Lower lobe of right lung (tissue), 2 donors: Measurements from ENCODE around the gene NKAIN2. TPM values are rescaled to one million over a fixed set of nuclear protein-coding genes. Genes with fewer than 3 reads are reported as not detected.
A peak's percentile ranks its signal among the peaks of the same experiment; 100 is the strongest.
"Not testable (repeated sequence)": the region's sequence is repeated elsewhere in the genome, so short reads cannot be mapped to it uniquely, and the experiment has no call there.

Experiments
- ATAC-seq, 2 donors: fragments of 200-7000 bp; cut with Tn5 transposase; one replicate each; pipeline ENCODE4 v1.9.1; 2020 to 2022; ENCODE audit warnings: mild to moderate bottlenecking in 2 of 2, moderate library complexity in 2 of 2
- DNase-seq: peaks from one replicate; pipeline ENCODE4 v3.0.0-alpha.2; 2020
- H3K27ac ChIP-seq: fragments of 200-600 bp; one replicate; pipeline ENCODE4 v1.8.0; 2022
- H3K27me3 ChIP-seq: fragments of 200-600 bp; one replicate; pipeline ENCODE4 v1.8.0; 2022; ENCODE audit warnings: low read depth
- H3K36me3 ChIP-seq: fragments of 200-600 bp; one replicate; pipeline ENCODE4 v1.8.0; 2022; ENCODE audit warnings: mild to moderate bottlenecking
- H3K4me1 ChIP-seq: fragments of 200-600 bp; one replicate; pipeline ENCODE4 v1.8.0; 2022
- H3K4me3 ChIP-seq: fragments of 200-600 bp; one replicate; pipeline ENCODE4 v1.8.0; 2022; ENCODE audit warnings: mild to moderate bottlenecking
- H3K9me3 ChIP-seq: fragments of 200-600 bp; one replicate; pipeline ENCODE4 v1.8.0; 2022
- intact Hi-C: fragments of 100-400 bp; cut with DNase I; formaldehyde crosslinking; loops from one replicate; pipeline ENCODE4 v1.11.0; 2022
- total RNA-seq: library from RNA; stranded (reverse); fragmentation: NEBNext Ultra II Directional; extraction: Animal tissue kit (Norgen Biotek cat#: 25700); gene quantifications from one replicate; pipeline ENCODE4 v1.2.1, GENCODE V29; 2021
- TF ChIP-seq, protein P1 (sequence below): fragments of 200-600 bp; IDR thresholded peaks from one replicate; pipeline ENCODE4 v1.8.0; 2022; ENCODE audit warnings: antibody characterized with exemption, mild to moderate bottlenecking
- donor health status: DM: no; HTN: yes; CAD: no; lungs with severe emphysema.

NKAIN2 gene
- total RNA-seq, 1 donor from 2014 or later, result 0.12 TPM

DNA sequence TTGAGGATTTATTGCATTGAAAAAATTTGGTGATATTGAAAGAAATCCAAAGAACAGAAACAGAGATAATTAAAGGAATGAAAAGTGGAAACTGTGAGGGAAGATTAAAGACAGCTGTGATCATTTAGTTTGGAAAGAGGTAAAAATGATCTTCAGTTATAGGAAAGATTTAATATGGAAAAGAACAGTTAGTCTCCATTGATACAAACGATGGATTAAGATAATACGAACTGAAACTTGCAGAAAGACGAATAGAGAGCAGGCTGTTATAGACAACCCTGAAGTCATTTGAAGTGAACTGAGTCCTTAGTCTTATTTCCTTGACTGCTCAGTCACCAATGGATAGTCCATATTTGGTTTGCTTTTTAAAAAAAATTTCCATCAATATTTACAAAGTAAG lies 360.0 kb downstream of the NKAIN2 start:
- no peaks in the 10 kb centered on the region for H3K27me3 ChIP-seq
- no peak overlapping the region for H3K27ac ChIP-seq
- no peaks in the 10 kb centered on the region for H3K36me3 ChIP-seq
- no peak for DNase-seq
- H3K4me1 ChIP-seq, result no peaks in the 10 kb centered on the region
- TF ChIP-seq, protein P1, sequence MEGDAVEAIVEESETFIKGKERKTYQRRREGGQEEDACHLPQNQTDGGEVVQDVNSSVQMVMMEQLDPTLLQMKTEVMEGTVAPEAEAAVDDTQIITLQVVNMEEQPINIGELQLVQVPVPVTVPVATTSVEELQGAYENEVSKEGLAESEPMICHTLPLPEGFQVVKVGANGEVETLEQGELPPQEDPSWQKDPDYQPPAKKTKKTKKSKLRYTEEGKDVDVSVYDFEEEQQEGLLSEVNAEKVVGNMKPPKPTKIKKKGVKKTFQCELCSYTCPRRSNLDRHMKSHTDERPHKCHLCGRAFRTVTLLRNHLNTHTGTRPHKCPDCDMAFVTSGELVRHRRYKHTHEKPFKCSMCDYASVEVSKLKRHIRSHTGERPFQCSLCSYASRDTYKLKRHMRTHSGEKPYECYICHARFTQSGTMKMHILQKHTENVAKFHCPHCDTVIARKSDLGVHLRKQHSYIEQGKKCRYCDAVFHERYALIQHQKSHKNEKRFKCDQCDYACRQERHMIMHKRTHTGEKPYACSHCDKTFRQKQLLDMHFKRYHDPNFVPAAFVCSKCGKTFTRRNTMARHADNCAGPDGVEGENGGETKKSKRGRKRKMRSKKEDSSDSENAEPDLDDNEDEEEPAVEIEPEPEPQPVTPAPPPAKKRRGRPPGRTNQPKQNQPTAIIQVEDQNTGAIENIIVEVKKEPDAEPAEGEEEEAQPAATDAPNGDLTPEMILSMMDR, result no peak
- no peaks in the 10 kb centered on the region for H3K9me3 ChIP-seq
- intact Hi-C loops, result no loop called here
- ATAC-seq, result no peak
- no peak overlapping the region for H3K4me3 ChIP-seq

DNA sequence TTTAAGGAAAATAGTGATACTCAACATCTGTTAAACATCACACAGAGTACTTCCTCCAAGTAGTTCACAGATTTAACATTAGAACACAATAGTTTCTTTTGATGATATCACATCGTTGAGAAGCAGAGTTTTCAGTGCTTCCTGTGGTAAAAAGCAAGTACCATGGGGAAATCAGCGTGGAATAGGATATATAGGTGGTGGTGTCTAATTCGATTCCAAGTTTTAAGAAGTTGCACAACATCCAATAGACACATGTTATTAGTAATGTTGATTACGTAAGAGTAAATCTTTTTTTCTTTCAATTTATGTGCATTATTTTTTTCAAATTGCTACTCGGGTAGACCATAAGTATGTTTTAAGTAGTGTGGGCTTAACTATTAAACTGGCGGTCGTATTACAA lies 360.7 kb downstream of the NKAIN2 start:
- TF ChIP-seq, protein P1, result no peak
- Histone ChIP-seq H3K36me3 (no peaks in the 10 kb centered on the region), H3K27ac (no peak overlapping the region), H3K4me1 (no peaks in the 10 kb centered on the region), H3K4me3 (no peak overlapping the region), H3K9me3 (no peaks in the 10 kb centered on the region), H3K27me3 (no peaks in the 10 kb centered on the region)
- ATAC-seq, result no peak
- intact Hi-C loops, result no loop called here
- no peak for DNase-seq

DNA sequence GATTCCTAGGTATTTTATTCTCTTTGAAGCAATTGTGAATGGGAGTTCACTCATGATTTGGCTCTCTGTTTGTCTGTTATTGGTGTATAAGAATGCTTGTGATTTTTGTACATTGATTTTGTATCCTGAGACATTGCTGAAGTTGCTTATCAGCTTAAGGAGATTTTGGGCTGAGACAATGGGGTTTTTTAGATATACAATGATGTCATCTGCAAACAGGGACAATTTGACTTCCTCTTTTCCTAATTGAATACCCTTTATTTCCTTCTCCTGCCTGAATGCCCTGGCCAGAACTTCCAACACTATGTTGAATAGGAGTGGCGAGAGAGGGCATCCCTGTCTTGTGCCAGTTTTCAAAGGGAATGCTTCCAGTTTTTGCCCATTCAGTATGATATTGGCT lies 363.6 kb downstream of the NKAIN2 start:
- H3K4me1 ChIP-seq, ATAC-seq, intact Hi-C loops, H3K27ac ChIP-seq, DNase-seq, H3K27me3 ChIP-seq, H3K9me3 ChIP-seq, H3K36me3 ChIP-seq, H3K4me3 ChIP-seq: not testable (repeated sequence)

DNA sequence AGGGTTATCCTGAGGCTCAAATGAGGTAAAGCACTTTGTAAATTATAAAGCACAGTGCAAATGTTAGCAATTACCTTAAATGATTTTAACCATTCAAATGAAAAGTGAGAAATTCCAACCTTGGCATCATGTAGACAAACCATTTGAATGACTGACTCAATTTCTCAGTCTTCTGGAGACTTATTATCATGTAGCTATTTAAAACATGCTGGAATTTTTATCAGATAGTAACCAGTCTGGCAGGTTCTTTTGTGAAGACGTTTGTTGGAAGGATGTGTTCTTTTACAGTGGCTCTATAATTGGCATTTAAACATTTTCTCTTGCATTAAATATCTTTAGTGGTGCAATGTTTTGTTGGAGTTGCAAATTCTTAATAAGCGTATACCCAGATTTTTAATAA lies 386.6 kb downstream of the NKAIN2 start:
- Histone ChIP-seq H3K4me1 (no peaks in the 10 kb centered on the region), H3K36me3 (no peaks in the 10 kb centered on the region), H3K27ac (no peak overlapping the region), H3K9me3 (no peaks in the 10 kb centered on the region), H3K4me3 (no peak overlapping the region), H3K27me3 (no peaks in the 10 kb centered on the region)
- TF ChIP-seq, protein P1, result no peak
- intact Hi-C loops, result no loop called here
- DNase-seq (no peak), ATAC-seq (no peak)

DNA sequence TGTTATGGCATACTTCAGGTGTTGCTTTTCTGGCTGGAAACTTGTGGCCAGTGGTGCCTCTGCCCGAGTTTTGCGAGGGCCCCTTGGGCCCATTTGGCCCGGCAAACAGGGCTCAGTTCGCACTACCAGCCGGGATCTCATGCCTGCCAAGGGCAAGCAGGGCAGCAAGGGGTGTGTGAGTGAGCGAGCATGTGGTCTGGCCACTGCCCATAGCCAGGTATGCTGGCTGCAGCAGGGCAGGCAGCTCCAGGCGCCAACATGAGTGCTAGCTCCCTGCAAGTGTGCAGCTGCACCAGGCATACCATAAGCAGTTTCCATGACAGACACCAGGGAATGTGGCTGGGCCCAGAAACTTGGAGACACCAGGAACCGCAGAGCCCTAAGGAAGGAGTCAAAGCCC lies 389.5 kb downstream of the NKAIN2 start:
- no peaks in the 10 kb centered on the region for H3K9me3 ChIP-seq
- TF ChIP-seq, protein P1, result no peak
- intact Hi-C loops, result no loop called here
- no peak overlapping the region for H3K4me3 ChIP-seq
- H3K4me1 ChIP-seq, result no peaks in the 10 kb centered on the region
- ATAC-seq, result no peak
- H3K27ac ChIP-seq, result no peak overlapping the region
- H3K27me3 ChIP-seq, result no peaks in the 10 kb centered on the region
- peak; percentile 31 for DNase-seq
- H3K36me3 ChIP-seq, result no peaks in the 10 kb centered on the region

DNA sequence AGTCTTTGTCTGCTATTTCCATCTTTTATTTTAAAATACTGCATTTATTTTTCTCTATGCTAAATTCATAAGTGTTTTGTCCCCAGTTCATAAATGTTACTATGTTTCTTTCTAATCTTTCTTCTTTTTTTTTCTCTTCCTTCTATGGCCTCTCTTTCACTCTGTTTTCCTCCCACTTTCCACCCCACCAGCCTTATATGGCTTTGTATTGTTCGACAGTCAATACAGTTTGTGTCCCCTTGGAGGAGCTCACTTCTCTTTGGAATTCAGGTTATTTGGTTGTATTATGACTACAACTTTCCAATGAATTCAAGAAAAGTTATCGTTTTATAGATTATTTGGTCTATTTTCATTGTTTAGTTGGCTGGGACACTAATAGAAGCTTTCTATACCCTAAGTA lies 393.5 kb downstream of the NKAIN2 start:
- Histone ChIP-seq H3K36me3 (no peaks in the 10 kb centered on the region), H3K27me3 (no peaks in the 10 kb centered on the region), H3K9me3 (no peaks in the 10 kb centered on the region), H3K27ac (no peak overlapping the region), H3K4me3 (no peak overlapping the region), H3K4me1 (no peaks in the 10 kb centered on the region)
- ATAC-seq (no peak), DNase-seq (no peak)
- intact Hi-C loops, result no loop called here
- TF ChIP-seq, protein P1, result no peak
